T-helper 22 cell (primary cell): ENCODE results near the gene OLFM1.
"Not testable (repeated sequence)": the region's sequence is repeated elsewhere in the genome, so short reads cannot be mapped to it uniquely, and the experiment has no call there.

ENCODE experiments used
- DNase-seq: peaks from one replicate; pipeline ENCODE4 v3.0.0-alpha.2; 2020; ENCODE audit warnings: low read depth

Gene OLFM1

DNA sequence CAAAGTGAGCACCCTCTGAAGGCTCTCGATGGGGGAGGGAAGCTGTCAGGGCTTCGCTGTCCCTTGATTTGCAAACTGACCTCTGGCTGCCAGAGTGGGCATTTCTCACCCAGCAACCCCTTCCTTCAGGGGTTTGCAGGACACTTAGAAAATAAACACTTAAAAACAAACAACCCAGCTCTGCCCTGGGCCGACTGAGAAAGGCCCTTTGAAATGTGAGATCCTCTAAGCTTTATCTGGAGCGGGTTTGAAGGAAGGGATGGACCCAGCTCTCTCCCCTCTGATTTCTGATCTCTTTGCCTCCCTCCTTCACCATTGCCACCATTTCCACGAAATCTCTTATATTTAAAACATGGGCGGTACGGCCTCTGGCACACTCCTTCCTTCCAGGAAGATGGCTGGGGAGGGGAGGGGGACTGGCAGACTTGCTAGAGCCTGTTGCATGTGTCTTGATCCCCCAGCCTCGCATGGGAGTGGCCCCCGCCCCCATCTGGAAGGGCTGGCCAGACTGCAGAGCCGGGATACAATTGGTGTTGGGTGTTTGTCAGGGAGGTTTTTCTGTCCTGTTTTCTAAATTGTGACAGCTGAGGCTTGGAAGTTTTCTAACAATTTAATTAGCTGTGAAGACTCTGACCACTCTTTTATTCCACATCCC lies 20.2 kb downstream of the OLFM1 start:
- no peak for DNase-seq

GRCh38 chr9:135108831-135109510 lies 21.5 kb downstream of the OLFM1 start:
- DNase-seq = no peak

GRCh38 chr9:135109650-135110049 lies 22.2 kb downstream of the OLFM1 start:
- DNase-seq = no peak

- DNase-seq = no peak
These were observed 22.9 kb downstream of the OLFM1 start for GRCh38 chr9:135110416-135110815.

GRCh38 chr9:135111600-135111999 lies 24.1 kb downstream of the OLFM1 start:
- not testable (repeated sequence) for DNase-seq

DNA sequence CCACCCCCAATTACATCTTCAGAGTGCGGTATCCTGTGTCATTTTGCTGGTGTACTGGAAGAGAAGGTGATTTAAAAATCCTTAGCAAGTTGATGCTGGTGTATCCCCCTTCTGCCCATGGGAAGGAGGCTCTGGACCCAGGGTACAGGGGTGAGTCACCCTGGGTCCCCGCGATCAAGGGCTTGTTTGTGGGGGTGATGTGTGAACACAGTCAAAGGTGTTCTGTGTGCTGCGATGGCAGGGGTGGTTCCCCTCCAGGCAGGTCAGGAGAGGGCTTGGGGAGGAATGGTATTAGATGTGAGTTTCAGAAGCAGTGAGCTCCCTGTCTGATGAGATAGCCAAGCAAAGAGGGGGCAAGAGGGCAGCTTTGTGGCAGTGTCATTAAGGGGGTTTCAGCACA lies 28.9 kb downstream of the OLFM1 start:
- DNase-seq = no peak

DNA sequence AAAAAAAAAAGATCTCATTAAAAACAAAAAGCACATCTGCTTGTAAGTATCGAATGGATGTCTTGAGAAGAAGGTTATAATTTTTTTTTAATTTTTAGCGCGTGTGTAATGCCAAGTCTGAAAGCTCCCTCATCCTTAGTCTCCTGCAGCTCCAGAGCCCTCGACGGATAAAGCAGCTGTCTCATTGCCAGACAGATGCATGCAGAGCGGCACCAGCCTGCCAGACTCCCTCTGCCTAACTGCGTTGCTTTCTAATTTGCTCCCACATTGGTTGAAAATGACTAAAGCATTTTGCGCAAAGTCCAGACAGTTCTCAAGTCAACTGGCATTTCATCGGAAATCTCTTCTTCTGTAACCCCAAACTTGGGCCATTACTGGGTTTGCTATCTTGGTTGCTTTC lies 29.4 kb downstream of the OLFM1 start:
- no peak for DNase-seq

DNA sequence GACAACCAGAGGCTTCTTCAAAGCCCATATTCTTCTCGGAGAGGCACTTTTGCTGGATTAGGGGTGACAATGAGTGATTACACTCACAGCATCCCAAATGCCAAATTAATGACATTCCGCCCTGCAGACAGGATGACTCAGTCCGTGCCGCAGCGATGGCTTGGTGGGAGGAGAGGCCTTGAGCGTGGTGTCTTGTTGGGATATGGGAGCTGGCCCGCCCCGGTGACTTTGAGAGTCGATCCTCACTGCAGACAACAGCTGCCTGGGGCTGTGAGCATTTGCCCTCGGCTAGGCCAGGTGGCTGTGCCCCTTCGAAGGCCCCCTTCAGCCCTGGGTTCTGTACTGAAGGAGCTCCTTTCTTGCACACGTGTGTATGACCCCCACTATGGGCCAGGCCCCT lies 29.8 kb downstream of the OLFM1 start:
- DNase-seq = no peak

- no peak for DNase-seq
These were observed 32.1 kb downstream of the OLFM1 start for GRCh38 chr9:135119496-135120064.

- no peak for DNase-seq
These were observed 32.8 kb downstream of the OLFM1 start for GRCh38 chr9:135120249-135120648.

DNA sequence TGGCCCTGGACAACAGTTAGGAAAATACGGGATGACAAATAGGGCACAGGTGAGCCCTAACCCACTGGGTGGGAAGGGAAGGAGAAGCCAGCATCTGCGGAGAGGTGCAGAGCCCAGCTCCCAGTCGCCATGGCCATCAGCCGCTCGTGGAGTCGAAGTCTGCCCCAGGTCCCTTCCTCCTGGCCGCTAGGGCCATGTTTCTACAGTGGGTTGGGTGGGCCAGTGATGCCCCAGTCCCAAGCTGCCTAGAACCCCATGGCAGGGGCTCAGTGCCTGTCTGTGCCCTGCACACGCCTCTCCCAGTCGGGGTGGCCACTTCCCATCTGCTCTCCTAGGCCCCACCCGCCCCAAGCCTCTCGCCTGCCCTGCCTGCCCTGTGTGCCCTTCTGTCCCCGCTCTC lies 34.8 kb downstream of the OLFM1 start:
- no peak for DNase-seq

GRCh38 chr9:135123126-135123772 lies 35.8 kb downstream of the OLFM1 start:
- DNase-seq = no peak

GRCh38 chr9:135123773-135124134 lies 36.3 kb downstream of the OLFM1 start:
- no peak for DNase-seq

- no peak for DNase-seq
These were observed 39.2 kb downstream of the OLFM1 start for GRCh38 chr9:135126451-135127187.

DNA sequence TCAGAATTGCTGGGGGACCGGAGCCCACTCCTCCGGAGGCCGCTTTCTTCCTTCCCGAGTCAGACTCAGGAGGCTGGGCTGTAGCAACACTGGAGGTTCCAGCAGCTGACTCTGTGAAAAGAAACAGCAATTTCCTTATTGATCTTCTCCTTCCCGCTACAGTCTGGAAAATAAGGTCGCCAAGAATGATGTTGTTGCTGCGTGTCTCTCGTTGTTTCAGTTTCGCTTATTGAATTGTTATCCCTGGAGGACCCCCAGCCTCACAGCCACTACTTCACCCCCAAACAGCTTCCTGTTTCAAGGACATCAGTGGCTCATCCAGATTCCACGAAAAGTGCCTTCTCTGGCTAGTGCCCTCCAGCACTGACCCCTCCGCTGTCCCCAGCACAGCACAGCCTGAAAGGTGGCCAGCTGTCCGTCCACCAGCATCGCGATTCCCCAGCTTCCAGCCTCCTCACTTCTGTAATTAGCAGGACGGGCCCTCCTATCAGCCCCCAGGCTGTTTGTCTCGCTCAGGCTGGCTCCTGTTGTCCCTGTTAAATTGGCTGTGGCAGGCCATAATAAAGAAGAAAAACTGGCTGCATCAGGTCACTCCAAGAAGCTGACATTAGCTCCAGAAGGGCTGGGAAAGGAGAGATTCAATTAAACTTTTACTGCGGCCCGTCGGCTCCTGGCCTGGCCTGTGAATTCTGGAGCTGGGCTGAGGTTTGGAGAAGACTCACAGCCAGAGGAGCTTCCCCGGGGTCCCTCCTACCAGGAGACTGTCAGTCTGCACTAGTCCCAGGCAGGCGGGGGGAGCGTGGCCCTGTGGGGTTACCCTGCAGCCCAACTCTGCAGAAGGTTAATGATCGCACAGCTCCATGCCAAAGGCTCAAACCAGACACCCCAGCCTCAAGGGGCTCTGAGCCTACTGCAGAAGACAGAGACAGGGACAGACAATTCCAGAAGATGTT lies 40.5 kb downstream of the OLFM1 start:
- DNase-seq = no peak

GRCh38 chr9:135129137-135129695 lies 41.7 kb downstream of the OLFM1 start:
- no peak for DNase-seq

- DNase-seq = no peak
These were observed 42.9 kb downstream of the OLFM1 start for GRCh38 chr9:135130207-135130976.

- no peak for DNase-seq
These were observed 44.0 kb downstream of the OLFM1 start for GRCh38 chr9:135131488-135131887.

GRCh38 chr9:135132008-135132407 lies 44.5 kb downstream of the OLFM1 start:
- DNase-seq = no peak
